ENCODE measurements around the gene MMP19. TPM values are rescaled to one million over a fixed set of nuclear protein-coding genes. Genes with fewer than 3 reads are reported as not detected.

Gene MMP19
- total and polyA plus RNA-seq, 11 donors, result 0.48 to 16.1 (median 2.8) TPM

- Histone ChIP-seq H3K9me3 (no peaks in the 10 kb centered on the region), H3K27ac (peak overlapping the region; percentile 81 to 96 (median 90)), H3K4me3 (peak overlapping the region in 8 of 12 donors; percentile 23 to 45 (median 32)), H3K27me3 (peaks cover 0 to 4% (median 0%) of the 10 kb centered on the region in 9 donors), H3K4me1 (peaks cover 0 to 65% (median 14%) of the 10 kb centered on the region in 12 donors), H3K36me3 (no peaks in the 10 kb centered on the region)
- peak in 1 of 2 donors; percentile 65 for TF ChIP-seq POLR2A (IDR thresholded peaks at IDR 0.05)
- no peak for TF ChIP-seq CTCF (IDR thresholded peaks at IDR 0.05)
- 29 to 42% (median 34%) methylated on average over 6 of the region's 6 CpGs for WGBS, 4 donors
- intact Hi-C loops (cut with DNase I), result loop anchor here in 3 of 10 donors (2.0 to 5.0 kb wide), 3 partner anchors 17 to 80 kb away; partner anchors contain the start of gene PYM1 (in 3 of the 3)
- peak; percentile 85 to 96 (median 89) for DNase-seq
- ATAC-seq, result peak; percentile 92 to 98 (median 96)
These were observed 5.0 kb upstream of the MMP19 start for GRCh38 chr12:55847603-55848291.

- intact Hi-C loops (cut with DNase I), result loop anchor here in 1 of 10 donors (5.0 kb wide), 1 partner anchor 80 kb away; the partner anchor contains the start of gene PYM1
- 67 to 82% (median 71%) methylated on average over 3 of the region's 3 CpGs for WGBS, 4 donors
- ATAC-seq (peak in 2 of 4 donors; percentile 4 to 36), DNase-seq (peak in 1 of 5 donors; percentile 67)
- H3K4me1 ChIP-seq, result peaks cover 0 to 72% (median 14%) of the 10 kb centered on the region in 12 donors
- no peak overlapping the region for H3K4me3 ChIP-seq
- no peaks in the 10 kb centered on the region for H3K9me3 ChIP-seq
- no peak for TF ChIP-seq CTCF (IDR thresholded peaks at IDR 0.05)
- TF ChIP-seq POLR2A (IDR thresholded peaks at IDR 0.05), result no peak
- H3K27ac ChIP-seq, result peak overlapping the region; percentile 81 to 96 (median 89)
- H3K36me3 ChIP-seq, result no peaks in the 10 kb centered on the region
- H3K27me3 ChIP-seq, result peaks cover 0 to 4% (median 0%) of the 10 kb centered on the region in 9 donors
These were observed 4.3 kb upstream of the MMP19 start for GRCh38 chr12:55847033-55847432.

GRCh38 chr12:55845785-55846496 is 3.2 kb upstream of the MMP19 start:
- Histone ChIP-seq H3K4me1 (peaks cover 0 to 71% (median 14%) of the 10 kb centered on the region in 12 donors), H3K9me3 (no peaks in the 10 kb centered on the region), H3K36me3 (no peaks in the 10 kb centered on the region), H3K27ac (peak overlapping the region in 7 of 12 donors; percentile 19 to 95 (median 90)), H3K27me3 (peaks cover 0 to 3% (median 0%) of the 10 kb centered on the region in 9 donors), H3K4me3 (no peak overlapping the region)
- WGBS, 4 donors, result 75 to 78% (median 76%) methylated on average over 7 of the region's 7 CpGs
- ATAC-seq, result peak in 1 of 4 donors; percentile 28
- DNase-seq, result peak in 2 of 5 donors; percentile 45 to 56
- intact Hi-C loops (cut with DNase I), result loop anchor here in 1 of 10 donors (5.0 kb wide), 1 partner anchor 81 kb away; the partner anchor contains the start of gene PYM1
- TF ChIP-seq CTCF (IDR thresholded peaks at IDR 0.05) (no peak), POLR2A (IDR thresholded peaks at IDR 0.05) (no peak)

- DNase-seq, result no peak
- no peak for ATAC-seq
- TF ChIP-seq CTCF (IDR thresholded peaks at IDR 0.05), result no peak
- no peak for TF ChIP-seq POLR2A (IDR thresholded peaks at IDR 0.05)
- H3K27me3 ChIP-seq, result no peaks in the 10 kb centered on the region
- intact Hi-C loops (cut with DNase I), result loop anchor here in 1 of 10 donors (5.0 kb wide), 1 partner anchor 82 kb away; the partner anchor contains the start of gene PYM1
- 76 to 82% (median 80%) methylated on average over 5 of the region's 5 CpGs for WGBS, 4 donors
- peak overlapping the region in 6 of 12 donors; percentile 13 to 95 (median 90) for H3K27ac ChIP-seq
- no peaks in the 10 kb centered on the region for H3K9me3 ChIP-seq
- H3K4me1 ChIP-seq, result peaks cover 0 to 65% (median 14%) of the 10 kb centered on the region in 12 donors
- H3K36me3 ChIP-seq, result peaks cover 0 to 3% (median 0%) of the 10 kb centered on the region in 9 donors
- H3K4me3 ChIP-seq, result no peak overlapping the region
These were observed 2.6 kb upstream of the MMP19 start for GRCh38 chr12:55845361-55845760.
